PC-3 (cell line): Measurements from ENCODE around the gene CCL17. TPM values are rescaled to one million over a fixed set of nuclear protein-coding genes. Genes with fewer than 3 reads are reported as not detected.

Source experiments
- ATAC-seq: fragments of 200-7000 bp; cut with Tn5 transposase; 2 replicates; pipeline ENCODE4 v1.9.1; 2020; ENCODE audit warnings: mild to moderate bottlenecking, moderate library complexity
- BruUV-seq: library from RNA; stranded (reverse); fragments of 400-500 nt; replicated peaks from 2 replicates; lab custom pipeline; 2021; lab: Mats Ljungman, UMichigan
- CTCF ChIA-PET: fragments of 300-600 bp; sonication (Branson Sonifier 250); formaldehyde crosslinking; loops from one replicate; lab custom pipeline; 2022; ENCODE audit warnings: antibody characterized with exemption; lab: Charles Lee
- POLR2A ChIA-PET: fragments of 300-600 bp; sonication (Branson Sonifier 250); formaldehyde crosslinking; loops from one replicate; lab custom pipeline; 2022; ENCODE audit warnings: antibody characterized with exemption; ENCODE audit not compliant: unreplicated experiment; lab: Charles Lee
- DNase-seq: peaks from one replicate; pipeline ENCODE4 v3.0.0-alpha.2; 2015
- H2AFZ ChIP-seq: fragments of 300-600 bp; sonication (generic); 2 replicates; pipeline ENCODE4 v1.6.0; 2016; ENCODE audit warnings: antibody characterized with exemption, low read length
- H3F3A ChIP-seq: fragments of 300-600 bp; sonication (generic); one replicate; pipeline ENCODE4 v1.6.0; 2017; ENCODE audit warnings: antibody characterized with exemption, low read length, control low read depth, mild to moderate bottlenecking; ENCODE audit not compliant: unreplicated experiment
- H3K27ac ChIP-seq: fragments of 300-600 bp; sonication (generic); 2 replicates; pipeline ENCODE4 v1.5.1; 2016; ENCODE audit warnings: mild to moderate bottlenecking, low read length
- H3K27me3 ChIP-seq: fragments of 300-600 bp; sonication (generic); 2 replicates; pipeline ENCODE4 v1.6.1; 2016; ENCODE audit warnings: low read length, mixed read lengths
- H3K36me3 ChIP-seq: fragments of 300-600 bp; sonication (generic); 2 replicates; pipeline ENCODE4 v1.6.1; 2016; ENCODE audit warnings: low read depth, mixed run types, low read length, mixed read lengths
- H3K4me1 ChIP-seq: fragments of 300-600 bp; sonication (generic); 2 replicates; pipeline ENCODE4 v1.5.1; 2016; ENCODE audit warnings: low read length; ENCODE audit not compliant: insufficient read depth
- H3K4me2 ChIP-seq: fragments of 300-600 bp; sonication (generic); 2 replicates; pipeline ENCODE4 v1.6.0; 2016; ENCODE audit warnings: low read length
- H3K4me3 ChIP-seq: fragments of 300-600 bp; sonication (generic); 2 replicates; pipeline ENCODE4 v1.5.1; 2016; ENCODE audit warnings: mild to moderate bottlenecking, low read length, mixed read lengths
- H3K79me2 ChIP-seq: fragments of 300-600 bp; sonication (generic); 2 replicates; pipeline ENCODE4 v1.6.1; 2017; ENCODE audit warnings: low read length, mixed read lengths
- H3K9ac ChIP-seq: fragments of 300-600 bp; sonication (generic); 2 replicates; pipeline ENCODE4 v1.6.0; 2016; ENCODE audit warnings: mild to moderate bottlenecking, low read length
- H3K9me2 ChIP-seq: fragments of 300-600 bp; sonication (generic); replicated peaks from 2 replicates; pipeline ENCODE4 v1.6.1; 2016; ENCODE audit warnings: mixed run types, low read length, mixed read lengths
- H3K9me3 ChIP-seq: fragments of 300-600 bp; sonication (generic); 2 replicates; pipeline ENCODE4 v1.6.1; 2016; ENCODE audit warnings: low read length, mixed read lengths
- H4K20me1 ChIP-seq: fragments of 300-600 bp; sonication (generic); 2 replicates; pipeline ENCODE4 v1.6.1; 2016; ENCODE audit warnings: low read length, mixed read lengths
- EZH2 ChIP-seq: fragments of 300-600 bp; sonication (generic); IDR thresholded peaks from one replicate; pipeline ENCODE4 v1.6.1; 2017; ENCODE audit warnings: antibody characterized with exemption, mild to moderate bottlenecking, low read length; ENCODE audit not compliant: unreplicated experiment
- EZH2phosphoT487 ChIP-seq: fragments of 300-600 bp; sonication (generic); IDR thresholded peaks from 2 replicates; pipeline ENCODE4 v1.6.1; 2018; ENCODE audit warnings: mild to moderate bottlenecking, antibody characterized with exemption, low read length, borderline replicate concordance
- intact Hi-C: fragments of 100-400 bp; cut with micrococcal nuclease; formaldehyde crosslinking; loops from 2 replicates; pipeline ENCODE4 v1.9.0; 2023
- total RNA-seq: library from RNA; depleted of rRNA; stranded (reverse); fragments of >200 nt; gene quantifications from 2 replicates; pipeline ENCODE4 v1.2.3, GENCODE V29; 2014; rRNA removed
- TF ChIP-seq, protein P1 (sequence below): fragments of 300-600 bp; sonication (generic); conservative IDR thresholded peaks from 2 replicates; pipeline ENCODE4 v1.5.1; 2017; ENCODE audit warnings: antibody characterized with exemption, low read depth, mild to moderate bottlenecking, low read length

Gene CCL17
- total RNA-seq, 1 experiment from 2014 or later: not detected

DNA sequence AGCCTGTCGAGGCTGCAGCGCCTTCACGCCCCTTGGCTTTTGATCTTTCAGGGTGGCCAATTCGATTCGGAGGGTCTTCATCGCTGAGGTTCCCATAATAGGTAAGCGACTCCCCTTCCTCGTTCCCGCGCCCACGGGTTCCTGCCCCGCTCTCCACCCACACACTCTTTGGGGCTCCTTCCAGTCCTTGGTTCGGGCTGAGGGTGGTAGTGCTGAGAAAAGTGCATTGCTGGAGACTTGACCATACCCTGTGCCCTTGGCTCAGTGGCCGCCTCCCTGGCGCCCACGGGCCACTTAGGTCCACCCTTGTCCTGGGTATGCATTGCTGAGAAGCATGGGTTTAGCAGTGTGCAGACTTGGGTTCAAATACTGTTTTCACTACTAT, 58.4 kb downstream of the CCL17 start:
- POLR2A ChIA-PET: interaction anchor here (0.6 kb wide), 1 partner anchor 947 kb away, joined by 3 read pairs; no protein-coding TSS in a partner anchor
- no peaks in the 10 kb centered on the region for H3F3A ChIP-seq
- TF ChIP-seq EZH2 (no peak), EZH2phosphoT487 (no peak)
- TF ChIP-seq, protein P1, sequence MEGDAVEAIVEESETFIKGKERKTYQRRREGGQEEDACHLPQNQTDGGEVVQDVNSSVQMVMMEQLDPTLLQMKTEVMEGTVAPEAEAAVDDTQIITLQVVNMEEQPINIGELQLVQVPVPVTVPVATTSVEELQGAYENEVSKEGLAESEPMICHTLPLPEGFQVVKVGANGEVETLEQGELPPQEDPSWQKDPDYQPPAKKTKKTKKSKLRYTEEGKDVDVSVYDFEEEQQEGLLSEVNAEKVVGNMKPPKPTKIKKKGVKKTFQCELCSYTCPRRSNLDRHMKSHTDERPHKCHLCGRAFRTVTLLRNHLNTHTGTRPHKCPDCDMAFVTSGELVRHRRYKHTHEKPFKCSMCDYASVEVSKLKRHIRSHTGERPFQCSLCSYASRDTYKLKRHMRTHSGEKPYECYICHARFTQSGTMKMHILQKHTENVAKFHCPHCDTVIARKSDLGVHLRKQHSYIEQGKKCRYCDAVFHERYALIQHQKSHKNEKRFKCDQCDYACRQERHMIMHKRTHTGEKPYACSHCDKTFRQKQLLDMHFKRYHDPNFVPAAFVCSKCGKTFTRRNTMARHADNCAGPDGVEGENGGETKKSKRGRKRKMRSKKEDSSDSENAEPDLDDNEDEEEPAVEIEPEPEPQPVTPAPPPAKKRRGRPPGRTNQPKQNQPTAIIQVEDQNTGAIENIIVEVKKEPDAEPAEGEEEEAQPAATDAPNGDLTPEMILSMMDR: no peak
- H3K27me3 ChIP-seq: no peaks in the 10 kb centered on the region
- H3K79me2 ChIP-seq: peaks cover 26% of the 10 kb centered on the region
- intact Hi-C loops: loop anchor here (2.0 kb wide), 1 partner anchor 14 kb away; no protein-coding TSS in a partner anchor
- no peak for DNase-seq
- H3K4me1 ChIP-seq: no peaks in the 10 kb centered on the region
- no TSS peak for BruUV-seq
- ATAC-seq: peak; percentile 55
- H3K9me2 ChIP-seq: no peaks in the 10 kb centered on the region
- peak overlapping the region; percentile 97 for H3K4me3 ChIP-seq
- H2AFZ ChIP-seq: no peak overlapping the region
- H3K36me3 ChIP-seq: peaks cover 19% of the 10 kb centered on the region; the same call in 1 of the 2 replicates
- peak overlapping the region; percentile 96 for H3K4me2 ChIP-seq
- H3K9me3 ChIP-seq: no peaks in the 10 kb centered on the region
- CTCF ChIA-PET: no interaction called here
- peak overlapping the region; percentile 84 for H3K9ac ChIP-seq
- no peak overlapping the region for H3K27ac ChIP-seq
- H4K20me1 ChIP-seq: no peaks in the 10 kb centered on the region

- H3K79me2 ChIP-seq: peaks cover 26% of the 10 kb centered on the region
- no peaks in the 10 kb centered on the region for H4K20me1 ChIP-seq
- no peaks in the 10 kb centered on the region for H3K4me1 ChIP-seq
- H3K9me3 ChIP-seq: no peaks in the 10 kb centered on the region
- ATAC-seq (no peak), DNase-seq (no peak)
- no peaks in the 10 kb centered on the region for H3K27me3 ChIP-seq
- H3K9me2 ChIP-seq: no peaks in the 10 kb centered on the region
- H3K36me3 ChIP-seq: peaks cover 26% of the 10 kb centered on the region; the same call in 1 of the 2 replicates
- H3K9ac ChIP-seq: no peak overlapping the region
- no peak overlapping the region for H2AFZ ChIP-seq
- no TSS peak for BruUV-seq
- ChIA-PET POLR2A (no interaction called here), CTCF (no interaction called here)
- H3F3A ChIP-seq: no peaks in the 10 kb centered on the region
- H3K4me2 ChIP-seq: no peak overlapping the region
- intact Hi-C loops: no loop called here
- H3K4me3 ChIP-seq: no peak overlapping the region
- no peak for TF ChIP-seq EZH2
- TF ChIP-seq EZH2phosphoT487: no peak
- TF ChIP-seq, protein P1: no peak
- no peak overlapping the region for H3K27ac ChIP-seq
Observed at GRCh38 chr16:57464523-57464922, 60.0 kb downstream of the CCL17 start.

Other genes with a start within 250 kb of the CCL17 start
- gene PSME3IP1, start 218.7 kb upstream of the CCL17 start, total RNA-seq: 45.6 and 56.4 TPM in 2 replicates
- gene RSPRY1, start 218.4 kb upstream of the CCL17 start, total RNA-seq: 17.5 and 18.3 TPM in 2 replicates
- 35.3 and 38.4 TPM in 2 replicates for gene ARL2BP, start 159.5 kb upstream of the CCL17 start, total RNA-seq
- 0.35 and 1.6 TPM in 2 replicates for gene PLLP, start 120.1 kb upstream of the CCL17 start, total RNA-seq
- not detected in 2 replicates for gene CCL22, start 46.0 kb upstream of the CCL17 start, total RNA-seq
- gene CX3CL1, start 32.3 kb upstream of the CCL17 start, total RNA-seq: 0.35 TPM in 1 of 2 replicates, not detected in the other
- 35.6 and 48.6 TPM in 2 replicates for gene CIAPIN1, start 42.6 kb downstream of the CCL17 start, total RNA-seq
- 67.0 and 67.4 TPM in 2 replicates for gene COQ9, start 42.7 kb downstream of the CCL17 start, total RNA-seq
- 83.2 and 114 TPM in 2 replicates for gene POLR2C, start 57.9 kb downstream of the CCL17 start, total RNA-seq
- 4.1 and 4.9 TPM in 2 replicates for gene DOK4, start 81.7 kb downstream of the CCL17 start, total RNA-seq
- gene CCDC102A, start 131.8 kb downstream of the CCL17 start, total RNA-seq: 12.7 and 13.9 TPM in 2 replicates
- gene ADGRG5, start 137.9 kb downstream of the CCL17 start, total RNA-seq: not detected in 2 replicates
- 33.7 and 41.5 TPM in 2 replicates for gene ADGRG1, start 223.9 kb downstream of the CCL17 start, total RNA-seq